Stimulated activated CD8-positive, alpha-beta memory T cell treated with anti-CD3 and anti-CD28 coated beads, Interleukin-15, amount 100 ng/mL, for 48 hours (primary cell): ENCODE data around the gene OR8A1.
"Not testable (repeated sequence)": the region's sequence is repeated elsewhere in the genome, so short reads cannot be mapped to it uniquely, and the experiment has no call there.

Source experiments
- DNase-seq, 2 donors: peaks; one replicate each; pipeline ENCODE4 v3.0.0-alpha.2; 2020; ENCODE audit warnings: low read depth in 2 of 2

OR8A1 gene

DNA sequence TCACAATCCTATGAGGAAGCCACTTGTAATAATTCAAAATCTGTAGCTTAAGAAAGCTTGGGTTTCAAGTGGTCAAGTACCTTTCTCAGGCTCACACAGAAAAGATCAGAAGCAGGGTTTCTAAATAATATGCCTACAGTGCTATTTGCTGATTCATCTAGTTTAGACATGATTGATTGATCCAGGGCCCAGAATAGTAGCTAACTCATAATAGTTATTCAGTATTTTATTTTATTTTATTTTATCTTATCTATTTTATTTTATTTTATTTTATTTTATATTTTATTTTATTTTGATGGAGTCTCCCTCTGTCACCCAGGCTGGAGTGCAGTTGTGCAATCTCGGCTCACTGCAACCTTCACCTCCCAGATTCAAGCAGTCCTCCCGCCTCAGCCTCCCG, 25.5 kb downstream of the OR8A1 start:
- no peak for DNase-seq

DNA sequence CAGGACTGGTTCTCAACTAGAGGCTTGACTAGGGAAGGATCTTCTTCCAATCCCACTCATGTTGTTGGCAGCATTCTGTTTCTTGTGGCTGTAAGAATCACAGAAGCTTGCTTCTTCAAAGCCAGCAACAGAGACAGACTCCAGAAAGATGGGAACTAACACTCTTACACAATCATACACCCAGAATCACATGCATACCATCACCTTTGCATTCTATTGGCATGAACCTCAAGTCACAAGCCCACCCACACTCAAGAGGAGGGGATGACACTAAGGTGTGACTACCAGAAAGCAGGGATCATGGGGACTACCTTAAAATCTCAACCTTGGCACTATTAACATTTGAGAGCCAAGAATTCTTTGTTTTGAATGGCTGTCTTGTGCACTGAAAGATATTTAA, 27.8 kb downstream of the OR8A1 start:
- DNase-seq = no peak

DNA sequence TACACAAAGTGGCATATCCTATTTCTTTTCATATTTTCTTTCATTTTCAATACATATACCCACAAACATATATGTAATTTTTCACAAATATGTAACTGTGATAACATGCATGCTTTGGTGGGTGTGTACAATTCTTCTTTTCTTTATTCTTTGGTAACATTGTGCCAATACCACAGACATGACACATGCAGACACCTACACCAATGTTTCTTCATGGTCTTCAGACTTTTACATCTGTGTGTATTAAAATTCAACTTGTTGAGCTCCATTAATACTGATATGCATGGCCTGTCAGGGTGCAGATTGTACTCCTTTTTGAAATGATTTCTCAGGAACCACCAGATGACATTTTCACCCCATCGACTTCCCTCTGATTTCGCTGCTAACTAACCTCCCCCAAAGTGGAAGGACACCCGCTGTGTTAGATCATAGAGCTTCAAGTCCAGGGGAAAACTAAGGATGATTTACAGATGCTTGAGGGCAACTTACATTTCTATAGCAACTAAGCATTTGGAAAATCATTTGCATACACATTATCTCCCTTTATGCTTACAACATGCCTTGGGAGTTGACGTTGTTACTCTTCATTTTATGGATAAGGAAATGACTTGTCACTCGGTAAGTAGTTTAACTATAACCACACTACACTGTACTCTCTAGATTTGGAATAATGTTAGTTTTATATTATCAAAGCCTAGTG, 31.0 kb downstream of the OR8A1 start:
- no peak for DNase-seq

DNA sequence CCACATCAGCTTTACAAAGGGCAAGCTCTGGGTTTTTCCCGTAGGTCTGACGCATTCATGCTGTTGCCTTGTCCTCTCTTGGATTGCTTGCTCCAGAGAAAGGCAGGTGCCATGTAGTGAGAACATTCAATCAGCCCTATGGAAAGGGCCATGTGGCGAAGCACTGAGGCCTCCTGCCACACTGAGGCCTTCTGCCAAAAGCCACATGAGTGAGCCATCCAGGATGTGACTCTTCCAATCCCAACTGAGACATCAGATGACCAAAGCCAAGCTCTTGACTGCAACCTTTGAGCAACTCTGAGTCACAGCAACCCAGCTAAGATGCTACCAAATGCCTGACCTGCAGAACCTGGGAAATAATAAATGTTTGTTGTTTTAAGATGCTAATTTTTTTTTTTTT, 32.4 kb downstream of the OR8A1 start:
- DNase-seq = no peak

DNA sequence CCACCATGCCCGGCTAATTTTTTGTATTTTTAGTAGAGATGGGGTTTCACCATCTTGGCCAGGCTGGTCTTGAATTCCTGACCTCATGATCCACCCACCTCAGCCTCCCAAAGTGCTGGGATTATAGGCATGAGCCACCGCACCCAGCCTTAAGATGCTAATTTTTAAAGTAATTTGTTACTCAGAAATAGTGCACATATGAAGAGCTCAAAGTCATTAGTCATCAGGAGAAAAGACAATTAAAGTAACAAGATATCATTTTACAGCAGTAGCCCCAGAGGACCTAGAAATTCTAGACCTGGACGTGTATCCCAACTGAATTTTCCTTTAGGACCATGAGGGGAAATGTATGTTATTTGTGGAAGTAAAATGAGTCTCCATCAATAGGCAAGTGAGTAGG, 32.9 kb downstream of the OR8A1 start:
- not testable (repeated sequence) for DNase-seq

DNA sequence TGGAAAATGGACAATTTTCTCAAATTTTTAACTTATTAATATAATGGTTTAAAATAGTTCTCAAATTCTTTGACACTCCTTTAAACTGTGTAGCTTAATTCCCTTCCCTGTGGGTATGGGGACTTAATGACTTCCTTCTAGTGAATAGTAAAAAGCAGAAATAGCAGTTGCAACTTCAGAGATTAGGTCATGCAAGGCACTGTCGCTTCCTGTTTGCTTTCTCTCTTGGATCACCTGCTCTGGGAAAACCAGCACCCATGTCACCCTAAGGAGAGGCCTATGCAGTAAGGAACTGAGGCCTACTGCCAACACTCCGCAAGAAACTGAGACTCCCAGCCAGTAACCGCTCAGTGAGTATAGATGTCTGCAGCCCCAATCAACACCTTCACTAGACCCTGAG, 35.9 kb downstream of the OR8A1 start:
- DNase-seq = no peak

DNA sequence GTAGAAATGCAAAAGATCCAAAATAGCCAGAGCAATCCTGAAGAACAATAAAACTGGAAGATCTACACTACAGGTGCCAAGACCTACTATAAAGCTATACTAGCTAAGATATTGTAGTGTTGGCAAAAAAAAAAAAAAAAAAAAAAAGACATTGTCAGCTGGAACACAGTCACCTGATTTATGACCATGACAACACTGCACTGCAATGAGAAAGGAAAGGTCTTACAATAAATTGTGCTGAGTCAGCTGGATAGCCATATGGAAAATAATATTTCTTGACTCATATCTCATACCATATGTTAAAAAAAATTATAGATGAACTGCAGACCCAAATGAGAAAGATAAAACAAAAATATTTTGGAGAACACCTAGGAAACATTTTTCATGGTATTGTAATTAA, 38.4 kb downstream of the OR8A1 start:
- no peak for DNase-seq

DNA sequence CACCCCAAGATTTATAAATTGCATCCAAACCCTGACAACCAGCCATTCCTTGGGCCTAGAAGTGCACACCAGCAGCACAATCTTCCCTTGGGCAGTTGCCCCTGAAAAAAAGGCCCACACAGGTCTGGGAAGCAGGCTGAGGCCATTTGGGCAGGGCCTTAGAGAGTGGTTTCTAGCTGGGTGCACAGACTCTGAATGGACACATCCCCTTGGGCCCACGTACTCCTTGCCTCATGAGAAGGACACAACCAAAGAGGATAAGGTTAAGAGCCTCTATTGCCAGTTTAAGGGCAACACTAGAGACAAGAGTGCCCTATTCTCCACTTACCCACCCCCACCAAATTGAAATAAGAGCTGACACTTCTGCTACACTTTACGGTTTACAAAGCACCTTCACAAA, 40.5 kb downstream of the OR8A1 start:
- no peak for DNase-seq

DNA sequence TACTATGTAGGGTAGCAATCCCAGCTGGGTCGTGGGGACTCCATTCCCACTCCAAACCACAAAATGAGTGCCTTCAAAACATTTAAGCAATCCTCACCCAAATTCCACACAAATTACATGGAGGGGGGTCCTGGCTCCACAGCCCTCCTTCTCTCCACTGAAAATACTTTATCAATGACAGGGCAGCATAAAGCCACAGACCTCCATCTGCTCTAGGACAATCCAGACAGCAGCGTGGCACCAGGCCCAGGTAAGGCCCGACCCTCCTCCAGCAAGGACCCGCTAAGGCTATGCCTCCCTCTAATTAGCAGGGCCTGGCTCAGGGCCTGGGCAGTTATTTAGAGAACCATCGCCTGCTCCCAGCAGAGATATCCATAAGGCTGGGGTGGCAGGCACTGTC, 41.3 kb downstream of the OR8A1 start, which contains the start of gene PANX3:
PANX3 (plus strand) TSS at position 365 of the 400 bp plus-strand sequence. CDS start 129 bp downstream, outside the sequence.
- no peak for DNase-seq

DNA sequence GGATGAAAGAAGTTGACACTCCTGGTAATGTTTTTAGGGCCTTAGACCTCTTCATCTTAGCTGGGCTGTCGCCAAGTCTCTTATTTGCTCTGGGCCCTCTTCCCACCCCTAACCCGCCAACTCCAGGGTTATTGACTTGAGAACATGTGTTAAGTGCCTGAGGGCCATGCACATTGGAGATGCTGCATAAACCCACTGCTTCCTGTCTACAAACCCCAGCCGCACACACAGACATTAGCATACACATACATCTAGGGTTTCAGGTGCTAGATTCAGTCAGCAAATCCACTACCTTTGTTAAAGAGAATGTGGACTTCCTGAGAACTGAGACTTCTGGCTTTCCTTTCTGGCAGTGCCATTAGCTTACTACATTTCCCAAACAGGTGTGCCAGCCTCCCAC, 42.2 kb downstream of the OR8A1 start:
- DNase-seq = no peak

DNA sequence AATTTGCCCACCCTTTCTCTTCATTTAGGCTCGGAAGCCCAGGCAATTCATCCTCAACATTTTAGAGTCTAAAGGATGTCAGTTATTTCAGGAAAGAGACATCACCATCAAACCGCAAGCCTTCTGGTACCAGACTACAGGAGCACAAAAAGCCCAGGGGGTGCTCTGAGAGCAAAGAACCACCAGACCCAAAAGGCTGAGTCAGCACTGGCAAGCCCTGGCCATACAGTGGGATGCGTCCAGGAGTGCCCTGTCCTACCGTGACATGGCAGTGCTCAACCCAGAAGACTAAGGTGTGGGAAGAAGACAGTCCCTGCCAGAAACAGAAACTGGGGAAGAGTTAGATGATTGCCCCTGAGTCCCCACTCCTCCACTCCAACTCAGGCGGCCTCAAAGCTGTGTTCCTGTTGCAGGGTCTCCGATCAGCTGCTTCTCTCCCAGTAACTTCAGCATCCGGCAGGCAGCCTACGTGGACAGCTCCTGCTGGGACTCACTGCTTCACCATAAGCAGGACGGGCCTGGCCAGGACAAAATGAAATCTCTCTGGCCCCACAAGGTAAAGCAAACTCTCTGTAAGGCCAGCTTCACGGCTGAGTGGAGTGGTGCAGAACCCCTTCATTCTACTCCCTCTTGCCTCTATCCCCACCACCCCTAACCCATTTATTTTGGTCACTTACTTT, 42.9 kb downstream of the OR8A1 start:
- no peak for DNase-seq

DNA sequence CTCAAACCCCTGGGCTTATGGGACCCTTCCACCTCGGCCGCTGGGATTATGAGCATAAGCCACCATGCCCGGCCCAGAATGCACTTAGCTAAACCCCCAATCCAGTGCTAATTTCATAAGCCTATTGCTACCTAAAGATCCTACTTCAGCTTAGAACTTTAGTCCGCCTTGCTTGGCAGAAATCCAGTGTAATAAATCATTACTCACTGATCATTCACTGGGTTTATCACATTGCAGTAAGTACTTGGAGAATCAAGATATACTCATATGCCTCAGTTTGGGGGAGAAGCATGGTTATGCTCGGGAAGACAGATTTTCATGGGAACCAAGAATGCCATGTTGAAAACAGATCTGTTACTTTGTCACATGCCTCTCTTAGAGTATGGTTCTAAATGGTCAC, 49.1 kb downstream of the OR8A1 start:
- no peak for DNase-seq
